ENCODE measurements around the gene TPX2.
"Not testable (repeated sequence)": the region's sequence is repeated elsewhere in the genome, so short reads cannot be mapped to it uniquely, and the experiment has no call there.

TPX2 gene

DNA sequence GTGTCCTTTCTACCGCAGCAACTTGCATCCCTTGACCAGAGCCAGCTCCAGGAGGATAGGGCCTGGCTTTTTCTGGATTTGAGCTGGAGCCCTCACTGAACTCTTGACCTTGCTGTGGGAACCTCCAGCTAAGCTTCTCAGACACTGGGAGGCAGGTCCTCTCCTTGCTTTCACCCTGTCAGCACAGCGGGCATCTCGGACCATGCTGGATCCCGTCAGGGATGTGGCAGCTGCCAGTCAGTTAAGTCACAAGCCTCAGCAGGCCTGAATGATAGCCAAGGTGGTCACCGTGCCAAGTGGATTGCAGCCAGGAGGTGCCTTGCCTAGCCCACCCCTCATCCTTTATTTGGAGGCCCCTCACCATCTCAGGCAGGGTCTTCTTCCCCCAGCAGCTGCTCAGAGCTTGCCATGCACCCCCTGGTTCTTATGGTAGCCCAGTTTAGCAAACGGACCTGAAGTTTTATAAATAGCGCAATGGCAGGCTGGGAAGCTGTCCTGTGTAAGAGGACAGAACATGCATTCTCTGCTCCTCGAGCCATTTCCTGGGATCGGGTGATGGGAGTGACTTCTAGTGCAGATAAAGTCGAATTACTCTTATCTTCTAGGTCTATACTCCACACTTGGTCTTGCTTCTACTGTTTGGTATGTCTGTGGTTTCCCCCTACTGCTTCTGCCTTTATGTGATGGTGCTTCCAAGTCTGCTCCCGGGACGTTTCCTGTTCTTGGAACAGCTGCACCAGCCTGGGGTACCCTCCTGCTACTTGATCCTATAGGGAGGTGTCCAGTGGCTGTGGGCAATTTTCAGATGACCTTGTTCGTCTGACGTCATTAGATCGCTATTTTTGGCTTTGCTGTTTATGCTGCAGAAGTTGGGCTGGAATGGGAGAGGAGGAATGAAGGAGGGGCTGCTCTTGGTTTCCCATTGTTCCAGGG lies 73.0 kb downstream of the TPX2 start:
- no peak for DNase-seq

GRCh38 chr20:31813611-31814010 lies 74.5 kb downstream of the TPX2 start:
- no peak for DNase-seq

- not testable (repeated sequence) for DNase-seq
Observed at GRCh38 chr20:31814142-31814541, 75.1 kb downstream of the TPX2 start.

GRCh38 chr20:31815408-31816188 lies 76.5 kb downstream of the TPX2 start:
- DNase-seq = no peak

- no peak for DNase-seq
Observed at GRCh38 chr20:31816221-31816620, 77.1 kb downstream of the TPX2 start.

GRCh38 chr20:31817461-31817860 lies 78.4 kb downstream of the TPX2 start:
- no peak for DNase-seq

- no peak for DNase-seq
Observed at GRCh38 chr20:31818376-31818908, 79.4 kb downstream of the TPX2 start.

- DNase-seq = no peak
Observed at GRCh38 chr20:31819083-31819784, 80.1 kb downstream of the TPX2 start, which contains the start of gene MYLK2. TSS of gene MYLK2 (plus strand) at chr20:31819356. CDS start at chr20:31819581, 225 bp downstream.

- DNase-seq = no peak
Observed at GRCh38 chr20:31820228-31820627, 81.1 kb downstream of the TPX2 start.

DNA sequence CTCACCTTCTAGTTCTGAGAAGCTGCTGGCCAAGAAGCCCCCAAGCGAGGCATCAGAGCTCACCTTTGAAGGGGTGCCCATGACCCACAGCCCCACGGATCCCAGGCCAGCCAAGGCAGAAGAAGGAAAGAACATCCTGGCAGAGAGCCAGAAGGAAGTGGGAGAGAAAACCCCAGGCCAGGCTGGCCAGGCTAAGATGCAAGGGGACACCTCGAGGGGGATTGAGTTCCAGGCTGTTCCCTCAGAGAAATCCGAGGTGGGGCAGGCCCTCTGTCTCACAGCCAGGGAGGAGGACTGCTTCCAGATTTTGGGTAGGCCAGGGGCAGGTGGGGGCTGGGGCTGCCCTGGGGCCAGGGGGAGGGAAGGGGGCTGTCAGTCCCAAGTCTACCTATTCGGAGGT lies 82.3 kb downstream of the TPX2 start:
- DNase-seq = no peak

GRCh38 chr20:31822421-31823330 lies 83.6 kb downstream of the TPX2 start:
- peak in 51 of 56 donors; percentile 12 to 78 (median 48) for DNase-seq

DNA sequence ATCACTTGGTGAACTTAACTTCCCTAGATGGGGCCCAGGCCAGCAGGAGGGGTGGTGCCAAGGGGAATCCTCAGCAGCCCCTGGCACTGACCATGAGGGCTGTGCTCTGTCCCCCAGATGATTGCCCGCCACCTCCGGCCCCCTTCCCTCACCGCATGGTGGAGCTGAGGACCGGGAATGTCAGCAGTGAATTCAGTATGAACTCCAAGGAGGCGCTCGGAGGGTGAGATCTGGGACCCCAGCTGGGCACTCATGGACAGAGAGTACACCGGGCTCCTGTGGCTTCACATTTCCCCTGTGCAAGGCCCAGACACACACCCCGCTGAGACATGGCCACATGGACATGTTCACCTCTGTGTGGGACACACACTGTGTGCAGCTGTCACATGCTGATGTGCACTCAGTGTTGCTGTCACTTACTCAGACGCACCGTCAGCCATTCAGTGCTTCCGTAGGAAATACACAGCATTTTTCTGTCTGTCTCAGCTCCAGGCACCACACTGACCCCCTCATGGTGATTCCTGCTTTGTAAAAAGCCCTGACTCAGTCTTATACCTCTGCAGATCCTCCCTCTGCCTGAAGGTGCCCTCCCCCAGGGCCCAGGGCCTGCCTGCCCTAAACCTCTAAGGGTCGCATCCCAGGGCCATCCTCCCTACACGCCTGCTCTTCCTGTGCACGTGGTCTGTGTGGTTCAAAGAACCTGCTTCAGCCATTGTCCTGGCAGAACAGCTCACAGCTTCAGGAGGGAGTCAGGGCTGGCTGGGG lies 84.5 kb downstream of the TPX2 start:
- DNase-seq = no peak

- no peak for DNase-seq
Observed at GRCh38 chr20:31824125-31824485, 85.0 kb downstream of the TPX2 start.

DNA sequence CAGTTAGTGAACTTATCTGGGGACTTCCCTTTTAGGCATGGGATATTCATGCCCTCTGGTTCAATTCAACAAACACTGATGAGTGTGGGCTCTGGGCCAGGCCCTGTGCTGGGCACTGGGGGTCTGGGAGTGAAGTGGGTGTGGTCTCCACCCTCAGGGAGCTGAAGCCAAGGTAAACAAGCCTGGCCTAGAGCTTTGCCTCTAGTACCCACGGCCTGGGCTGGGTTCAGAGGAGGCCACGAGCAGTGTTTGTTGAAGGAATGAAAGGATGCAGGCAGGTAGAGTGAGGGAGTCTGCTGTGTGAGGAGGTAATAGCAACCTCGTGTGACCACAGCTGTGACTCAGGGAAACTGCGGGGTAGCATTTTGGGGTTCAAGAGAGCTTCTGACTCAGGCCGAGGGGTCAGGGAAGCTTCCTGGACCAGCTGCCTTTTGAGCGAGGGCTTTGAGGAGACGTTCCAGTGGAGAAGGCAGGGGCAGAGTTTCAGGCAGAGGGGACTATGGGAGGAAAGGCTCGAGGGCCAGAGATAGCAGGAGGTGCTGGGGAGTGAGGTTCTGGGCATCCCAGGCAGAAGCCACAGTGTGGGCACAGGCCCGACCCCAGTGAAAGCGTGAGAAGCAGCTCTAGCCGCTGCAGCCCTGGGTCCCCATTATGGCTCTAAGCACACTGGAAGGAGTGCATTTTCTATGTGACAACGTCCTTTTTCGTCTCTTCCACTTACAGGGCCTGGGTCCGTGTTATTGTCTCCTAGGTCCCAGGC lies 85.6 kb downstream of the TPX2 start:
- DNase-seq = no peak

GRCh38 chr20:31826074-31826473 lies 87.0 kb downstream of the TPX2 start:
- no peak for DNase-seq

GRCh38 chr20:31827059-31827458 lies 88.0 kb downstream of the TPX2 start:
- no peak for DNase-seq

- DNase-seq = not testable (repeated sequence)
Observed at GRCh38 chr20:31828016-31828415, 88.9 kb downstream of the TPX2 start.

DNA sequence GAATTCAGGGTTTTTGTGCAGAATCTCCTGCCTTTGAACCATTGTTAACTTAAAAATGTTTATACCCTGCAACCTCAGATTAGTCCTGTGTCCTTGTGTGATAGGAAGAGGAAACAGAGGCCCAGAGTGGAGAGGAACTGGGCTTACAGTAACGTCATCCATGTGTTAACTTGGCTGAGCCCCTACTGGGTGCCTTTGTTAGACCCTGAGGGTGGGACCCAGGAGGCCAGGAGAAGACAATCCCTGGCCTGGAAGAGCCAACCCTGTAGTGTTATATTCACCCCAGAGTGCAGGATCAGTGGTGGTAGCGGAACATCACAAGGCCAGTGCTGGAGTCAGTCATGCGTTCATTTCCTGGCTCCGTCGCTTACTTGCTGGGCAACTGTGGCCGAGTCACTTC lies 90.6 kb downstream of the TPX2 start:
- no peak for DNase-seq
